GM20431 (cell line): ENCODE measurements around the gene FBXO17.

Experiments used
- in situ Hi-C: fragments of 300-500 bp; cut with MseI, MboI; formaldehyde crosslinking; loops from one replicate; pipeline ENCODE4 v1.15.0; 2020; ENCODE audit warnings: low sequenced_read_pairs; ENCODE audit not compliant: unreplicated experiment

FBXO17 gene

DNA sequence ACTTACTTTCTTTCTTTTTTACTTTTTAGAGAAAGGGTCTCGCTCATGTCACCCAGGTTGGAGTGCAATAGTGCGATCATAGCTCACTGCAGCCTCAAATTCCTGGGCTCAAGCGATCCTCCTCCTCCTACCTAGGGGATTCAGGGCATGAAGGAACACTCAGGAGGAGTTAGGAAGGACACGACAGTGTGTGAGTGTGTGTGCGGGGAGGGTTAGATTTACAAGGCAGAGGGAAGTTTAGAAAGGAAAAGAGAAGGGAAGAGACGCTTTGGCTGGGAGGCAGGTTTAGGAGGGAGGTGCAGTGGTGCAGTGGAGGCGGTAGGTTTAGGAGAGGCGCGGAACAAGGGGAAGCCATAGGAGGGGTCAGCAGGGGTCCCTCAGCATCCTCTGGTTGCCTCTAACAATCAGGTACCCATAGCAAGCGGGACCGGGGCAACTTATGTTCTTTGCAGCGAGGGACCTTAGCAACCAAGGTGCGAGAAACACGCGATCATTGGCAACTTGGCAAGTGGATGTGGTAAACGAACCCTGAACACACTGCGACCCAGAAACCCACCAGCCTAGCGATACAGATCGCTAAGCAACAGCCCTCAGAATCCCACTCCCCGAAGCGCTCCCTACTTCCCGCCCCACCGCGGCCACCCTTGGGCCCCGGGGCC is 76.6 kb downstream of the FBXO17 start:
- in situ Hi-C loops = no loop called here

- in situ Hi-C loops = no loop called here
These were observed 80.6 kb downstream of the FBXO17 start for GRCh38 chr19:38894968-38895367.

GRCh38 chr19:38893341-38893771 is 82.2 kb downstream of the FBXO17 start:
- in situ Hi-C loops = no loop called here

GRCh38 chr19:38892841-38893240 is 82.7 kb downstream of the FBXO17 start:
- in situ Hi-C loops = no loop called here

DNA sequence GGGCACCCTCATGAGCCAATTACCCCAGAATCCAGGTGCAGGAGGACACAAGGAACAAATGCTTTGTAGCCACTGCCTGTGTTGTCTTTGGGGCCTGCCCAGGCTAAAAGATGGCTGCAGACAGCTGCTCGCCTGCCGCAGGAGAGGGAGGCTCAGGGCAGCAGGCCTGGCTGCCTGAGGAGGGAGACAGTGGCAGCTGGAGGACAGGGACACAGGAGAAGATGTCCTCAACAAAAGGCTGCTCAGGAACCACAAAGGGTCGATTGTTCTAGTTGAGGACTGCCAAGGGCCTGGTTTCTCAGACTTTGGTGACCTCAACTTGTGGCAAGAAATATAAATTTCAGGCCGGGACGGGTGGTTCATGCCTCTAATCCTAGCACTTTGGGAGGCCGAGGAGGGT is 83.8 kb downstream of the FBXO17 start:
- in situ Hi-C loops = no loop called here
